Hepatocyte (in vitro differentiated cells): ENCODE results near the gene ANKS6. TPM values are rescaled to one million over a fixed set of nuclear protein-coding genes. Genes with fewer than 3 reads are reported as not detected.

Source experiments
- DNase-seq: peaks from one replicate; pipeline ENCODE4 v3.0.0-alpha.2; 2016; ENCODE audit warnings: low spot score
- H2AFZ ChIP-seq: fragments of 200-600 bp; sonication (generic); 2 replicates; pipeline ENCODE4 v1.6.0; 2016; ENCODE audit warnings: antibody characterized with exemption, mild to moderate bottlenecking
- H3K27ac ChIP-seq: fragments of 200-600 bp; sonication (generic); 2 replicates; pipeline ENCODE4 v1.5.1; 2016; ENCODE audit warnings: mild to moderate bottlenecking
- H3K27me3 ChIP-seq: fragments of 200-600 bp; sonication (generic); 2 replicates; pipeline ENCODE4 v1.6.1; 2016
- H3K36me3 ChIP-seq: fragments of 200-600 bp; sonication (generic); replicated peaks from 2 replicates; pipeline ENCODE4 v1.5.1; 2016; ENCODE audit warnings: low read depth; ENCODE audit not compliant: insufficient read depth
- H3K4me1 ChIP-seq: fragments of 200-600 bp; sonication (generic); 2 replicates; pipeline ENCODE4 v1.5.1; 2016; ENCODE audit warnings: mild to moderate bottlenecking, moderate library complexity; ENCODE audit not compliant: insufficient read depth
- H3K4me2 ChIP-seq: fragments of 200-600 bp; sonication (generic); 2 replicates; pipeline ENCODE4 v1.6.0; 2016
- H3K4me3 ChIP-seq: fragments of 200-600 bp; sonication (generic); 2 replicates; pipeline ENCODE4 v1.5.1; 2016; ENCODE audit warnings: mild to moderate bottlenecking
- H3K79me2 ChIP-seq: fragments of 200-600 bp; sonication (generic); 2 replicates; pipeline ENCODE4 v1.6.0; 2017; ENCODE audit warnings: mild to moderate bottlenecking
- H3K9me2 ChIP-seq: fragments of 200-600 bp; sonication (generic); replicated peaks from 2 replicates; pipeline ENCODE4 v1.6.0; 2017; ENCODE audit warnings: mild to moderate bottlenecking; ENCODE audit not compliant: insufficient read depth
- H3K9me3 ChIP-seq: fragments of 200-600 bp; sonication (generic); 2 replicates; pipeline ENCODE4 v1.5.1; 2016; ENCODE audit warnings: low read depth, mild to moderate bottlenecking
- H4K20me1 ChIP-seq: fragments of 200-600 bp; sonication (generic); 2 replicates; pipeline ENCODE4 v1.6.0; 2016; ENCODE audit warnings: mild to moderate bottlenecking; ENCODE audit not compliant: insufficient read depth, poor library complexity, severe bottlenecking
- CTCF ChIP-seq: fragments of 200-600 bp; sonication (generic); IDR thresholded peaks from 2 replicates; pipeline ENCODE4 v1.5.1; 2016; ENCODE audit warnings: antibody characterized with exemption, mild to moderate bottlenecking; ENCODE audit not compliant: poor library complexity
- EZH2 ChIP-seq: fragments of 200-600 bp; sonication (generic); IDR thresholded peaks from 2 replicates; pipeline ENCODE4 v1.6.1; 2016; ENCODE audit warnings: antibody characterized with exemption, mild to moderate bottlenecking, borderline replicate concordance
- EZH2phosphoT487 ChIP-seq: fragments of 200-600 bp; sonication (generic); IDR thresholded peaks from one replicate; pipeline ENCODE4 v1.6.1; 2018; ENCODE audit warnings: antibody characterized with exemption, mild to moderate bottlenecking, low read depth, moderate library complexity; ENCODE audit not compliant: unreplicated experiment, severe bottlenecking
- WGBS: methylation state at CpG from one replicate; pipeline ENCODE4 v1.1.6; 2016; ENCODE audit warnings: low lambda C conversion rate; ENCODE audit errors: missing lambda C conversion rate; 5-methylcytosine and 5-hydroxymethylcytosine counted together
- polyA plus RNA-seq: library from polyadenylated mRNA; unstranded; fragments of >200 nt; fragmentation: Nextera tagmentation; extraction: Ambion mirVana; gene quantifications from 2 replicates; pipeline ENCODE4 v1.2.1, GENCODE V29; 2016
- total RNA-seq: library from RNA; depleted of rRNA; stranded (reverse); fragments of >200 nt; gene quantifications from 2 replicates; pipeline ENCODE4 v1.2.3, GENCODE V29; 2014

The ANKS6 gene
- total and polyA plus RNA-seq, 2 experiments from 2014 or later = 21.3 to 22.9 TPM

GRCh38 chr9:98760231-98760630, 36.1 kb downstream of the ANKS6 start:
- Histone ChIP-seq H3K4me1 (no peaks in the 10 kb centered on the region), H3K4me2 (no peak overlapping the region), H3K9me2 (no peaks in the 10 kb centered on the region), H3K4me3 (no peak overlapping the region), H4K20me1 (no peaks in the 10 kb centered on the region), H3K36me3 (peaks cover 8% of the 10 kb centered on the region), H3K27ac (no peak overlapping the region), H3K79me2 (no peaks in the 10 kb centered on the region), H3K27me3 (no peaks in the 10 kb centered on the region), H3K9me3 (no peaks in the 10 kb centered on the region), H2AFZ (no peak overlapping the region)
- TF ChIP-seq EZH2 = no peak
- DNase-seq = no peak

GRCh38 chr9:98755006-98755618, 41.2 kb downstream of the ANKS6 start:
- H3K27ac ChIP-seq = no peak overlapping the region
- 98% methylated on average over 6 of the region's 6 CpGs for WGBS
- no peak overlapping the region for H3K4me2 ChIP-seq
- H4K20me1 ChIP-seq = no peaks in the 10 kb centered on the region
- no peak for DNase-seq
- TF ChIP-seq EZH2phosphoT487 = no peak
- no peaks in the 10 kb centered on the region for H3K36me3 ChIP-seq
- H3K4me3 ChIP-seq = no peak overlapping the region
- H3K9me3 ChIP-seq = no peaks in the 10 kb centered on the region
- no peak overlapping the region for H2AFZ ChIP-seq
- no peaks in the 10 kb centered on the region for H3K9me2 ChIP-seq
- H3K27me3 ChIP-seq = no peaks in the 10 kb centered on the region
- H3K79me2 ChIP-seq = no peaks in the 10 kb centered on the region
- no peaks in the 10 kb centered on the region for H3K4me1 ChIP-seq

DNA sequence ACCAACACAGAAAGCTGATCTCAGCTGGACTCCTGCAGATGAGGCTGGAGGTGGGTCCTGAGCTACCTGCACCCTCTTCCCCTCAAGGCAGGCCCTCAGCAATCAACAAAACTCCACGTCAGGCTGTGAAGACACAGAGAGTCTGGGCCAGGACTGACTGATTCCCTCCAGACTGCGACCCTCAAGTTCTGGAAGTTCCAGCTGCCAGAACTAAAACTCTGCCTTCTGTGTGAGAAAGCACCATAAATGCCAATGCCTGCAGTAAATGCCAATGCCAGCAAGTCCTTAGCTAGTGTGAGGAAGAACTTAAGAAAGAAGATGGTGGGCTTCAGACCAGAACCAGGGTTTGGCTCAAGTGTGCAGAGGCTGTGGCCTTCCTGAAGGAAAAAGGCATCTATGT, 45.1 kb downstream of the ANKS6 start:
- no peaks in the 10 kb centered on the region for H3K9me2 ChIP-seq
- no peaks in the 10 kb centered on the region for H3K9me3 ChIP-seq
- H3K27ac ChIP-seq = no peak overlapping the region
- TF ChIP-seq EZH2 (no peak), CTCF (no peak), EZH2phosphoT487 (no peak)
- DNase-seq = no peak
- H3K27me3 ChIP-seq = no peaks in the 10 kb centered on the region
- no peak overlapping the region for H3K4me3 ChIP-seq
- no peak overlapping the region for H3K4me2 ChIP-seq
- H2AFZ ChIP-seq = no peak overlapping the region
- H4K20me1 ChIP-seq = no peaks in the 10 kb centered on the region
- no peaks in the 10 kb centered on the region for H3K36me3 ChIP-seq
- WGBS = 93% methylated on average over 2 of the region's 2 CpGs
- no peaks in the 10 kb centered on the region for H3K79me2 ChIP-seq
- H3K4me1 ChIP-seq = no peaks in the 10 kb centered on the region

- H3K4me3 ChIP-seq = no peak overlapping the region
- no peaks in the 10 kb centered on the region for H3K27me3 ChIP-seq
- no peaks in the 10 kb centered on the region for H3K79me2 ChIP-seq
- H3K9me2 ChIP-seq = no peaks in the 10 kb centered on the region
- no peaks in the 10 kb centered on the region for H3K4me1 ChIP-seq
- DNase-seq = no peak
- no peaks in the 10 kb centered on the region for H3K9me3 ChIP-seq
- TF ChIP-seq EZH2 = no peak
- no peak for TF ChIP-seq CTCF
- TF ChIP-seq EZH2phosphoT487 = no peak
- no peak overlapping the region for H3K4me2 ChIP-seq
- no peak overlapping the region for H3K27ac ChIP-seq
- 95% methylated on average over 5 of the region's 5 CpGs for WGBS
- H3K36me3 ChIP-seq = no peaks in the 10 kb centered on the region
- H2AFZ ChIP-seq = no peak overlapping the region
- H4K20me1 ChIP-seq = no peaks in the 10 kb centered on the region
Observed at GRCh38 chr9:98750364-98751060, 45.8 kb downstream of the ANKS6 start.
